OCI-M2 (cell line): Measurements from ENCODE around the gene CYP4A11.
"Not testable (repeated sequence)": the region's sequence is repeated elsewhere in the genome, so short reads cannot be mapped to it uniquely, and the experiment has no call there.

Experiments used
- DNase-seq: peaks from one replicate; lab custom pipeline; 2025; ENCODE audit not compliant: unreplicated experiment; lab: John Stamatoyannopoulos, UW

Gene CYP4A11

GRCh38 chr1:46927249-46927835 is 13.9 kb downstream of the CYP4A11 start:
- no peak for DNase-seq

GRCh38 chr1:46910790-46911189 is 30.5 kb downstream of the CYP4A11 start:
- no peak for DNase-seq

GRCh38 chr1:46903481-46903880 is 37.8 kb downstream of the CYP4A11 start:
- DNase-seq = no peak

DNA sequence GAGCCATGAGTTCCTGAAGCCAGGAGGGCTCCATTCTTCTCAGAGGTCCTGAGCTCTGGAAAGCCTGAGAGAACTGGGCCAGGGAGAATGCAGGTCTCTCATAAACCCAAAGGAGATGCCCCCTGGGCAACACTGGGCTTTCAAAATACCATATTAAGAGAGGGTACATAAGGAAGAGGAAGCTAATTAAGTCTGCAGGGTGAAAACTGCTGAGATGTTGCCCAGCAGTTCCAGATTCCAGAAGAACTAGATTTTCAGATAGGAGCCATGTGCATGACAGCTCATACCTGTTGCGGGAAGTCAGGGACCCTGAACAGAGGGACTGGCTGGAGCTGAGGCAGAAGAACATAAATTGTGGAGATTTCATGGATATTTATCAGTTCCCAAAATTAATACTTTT is 40.9 kb downstream of the CYP4A11 start:
- no peak for DNase-seq

GRCh38 chr1:46881656-46882055 is 59.6 kb downstream of the CYP4A11 start:
- DNase-seq = not testable (repeated sequence)
